AG09319 (cell line): ENCODE results near the gene GABRG1.

Experiments
- DNase-seq: peaks from one replicate; pipeline ENCODE4 v3.0.0-alpha.2; 2010; ENCODE audit warnings: low read depth; ENCODE audit errors: extremely low read depth
- CTCF ChIP-seq: IDR thresholded peaks from 2 replicates; pipeline ENCODE4 v1.5.1; 2011; ENCODE audit warnings: low read depth, mild to moderate bottlenecking, inconsistent platforms, low read length, moderate library complexity

The GABRG1 gene

GRCh38 chr4:46051392-46051791 is 72.5 kb downstream of the GABRG1 start:
- TF ChIP-seq CTCF = no peak
- no peak for DNase-seq

- no peak for DNase-seq
- TF ChIP-seq CTCF = no peak
Measured at GRCh38 chr4:46032056-46032455, 91.8 kb downstream of the GABRG1 start.

GRCh38 chr4:46016306-46016705 is 107.5 kb downstream of the GABRG1 start:
- DNase-seq = no peak
- TF ChIP-seq CTCF = no peak

GRCh38 chr4:45992728-45993127 is 131.1 kb downstream of the GABRG1 start:
- no peak for DNase-seq
- no peak for TF ChIP-seq CTCF

- TF ChIP-seq CTCF = no peak
- DNase-seq = no peak
Measured at GRCh38 chr4:45989775-45990174, 134.1 kb downstream of the GABRG1 start.

GRCh38 chr4:45987858-45988257 is 136.0 kb downstream of the GABRG1 start:
- no peak for TF ChIP-seq CTCF
- no peak for DNase-seq
